ENCODE data around the gene IDH2. TPM values are rescaled to one million over a fixed set of nuclear protein-coding genes. Genes with fewer than 3 reads are reported as not detected.

Gene IDH2
- polyA plus RNA-seq, 1 donor (not counting 4 experiments of a cell fraction or from before 2014, with no cell fraction given), result 27.9 TPM

GRCh38 chr15:90043530-90044010, 58.7 kb downstream of the IDH2 start:
- dilution Hi-C loops (cut with MboI; ENCODE audit: extremely low pct_ligation_motif_present, low sequenced_read_pairs), result no loop called here
- Histone ChIP-seq H3K4me2 (ENCODE audit: control insufficient read depth, extremely low read depth, insufficient read depth, low read depth, low read length) (no peak overlapping the region), H3K9me1 (ENCODE audit: control insufficient read depth, extremely low read depth, insufficient read depth, low read length) (peaks cover 4% of the 10 kb centered on the region), H3K79me2 (ENCODE audit: control insufficient read depth, insufficient read depth, low read length) (peaks cover 13% of the 10 kb centered on the region), H4K20me1 (ENCODE audit: control insufficient read depth, extremely low read depth, insufficient read depth, low read length) (no peaks in the 10 kb centered on the region), H3K4me1 (ENCODE audit: control insufficient read depth, extremely low read depth, insufficient read depth, low read length) (peaks cover 31% of the 10 kb centered on the region), H3K27ac (ENCODE audit: control insufficient read depth, insufficient read depth, low read length) (no peak overlapping the region), H3K27me3 (ENCODE audit: control insufficient read depth, extremely low read depth, insufficient read depth, low read length) (no peaks in the 10 kb centered on the region), H3K9me3 (ENCODE audit: control insufficient read depth, low read depth, low read length) (no peaks in the 10 kb centered on the region), H3K9ac (ENCODE audit: control insufficient read depth, extremely low read depth, insufficient read depth, low read length) (no peak overlapping the region), H3K36me3 (ENCODE audit: control insufficient read depth in 2 of 2, extremely low read depth in 1 of 2, insufficient read depth in 2 of 2, low read length in 2 of 2) (peaks cover 4 to 6% of the 10 kb centered on the region in 2 experiments), H2AFZ (ENCODE audit: control insufficient read depth, low read length) (no peak overlapping the region), H3K4me3 (ENCODE audit: control insufficient read depth in 2 of 3, extremely low read depth in 1 of 3, insufficient read depth in 2 of 3, low read depth in 1 of 3, low read length in 3 of 3) (no peak overlapping the region)
- no peak for DNase-seq (ENCODE audit: low read depth, low spot score)
- no peak for FAIRE-seq
- TF ChIP-seq EZH2 (IDR thresholded peaks at IDR 0.05; ENCODE audit: low read length) (no peak), CTCF (optimal IDR thresholded peaks at IDR 0.05 in 1 of 3, IDR thresholded peaks at IDR 0.05 in 1 of 3, conservative IDR thresholded peaks at IDR 0.05 in 1 of 3; ENCODE audit: extremely low read depth in 1 of 3, insufficient read depth in 2 of 3, low read length in 3 of 3) (no peak)

DNA sequence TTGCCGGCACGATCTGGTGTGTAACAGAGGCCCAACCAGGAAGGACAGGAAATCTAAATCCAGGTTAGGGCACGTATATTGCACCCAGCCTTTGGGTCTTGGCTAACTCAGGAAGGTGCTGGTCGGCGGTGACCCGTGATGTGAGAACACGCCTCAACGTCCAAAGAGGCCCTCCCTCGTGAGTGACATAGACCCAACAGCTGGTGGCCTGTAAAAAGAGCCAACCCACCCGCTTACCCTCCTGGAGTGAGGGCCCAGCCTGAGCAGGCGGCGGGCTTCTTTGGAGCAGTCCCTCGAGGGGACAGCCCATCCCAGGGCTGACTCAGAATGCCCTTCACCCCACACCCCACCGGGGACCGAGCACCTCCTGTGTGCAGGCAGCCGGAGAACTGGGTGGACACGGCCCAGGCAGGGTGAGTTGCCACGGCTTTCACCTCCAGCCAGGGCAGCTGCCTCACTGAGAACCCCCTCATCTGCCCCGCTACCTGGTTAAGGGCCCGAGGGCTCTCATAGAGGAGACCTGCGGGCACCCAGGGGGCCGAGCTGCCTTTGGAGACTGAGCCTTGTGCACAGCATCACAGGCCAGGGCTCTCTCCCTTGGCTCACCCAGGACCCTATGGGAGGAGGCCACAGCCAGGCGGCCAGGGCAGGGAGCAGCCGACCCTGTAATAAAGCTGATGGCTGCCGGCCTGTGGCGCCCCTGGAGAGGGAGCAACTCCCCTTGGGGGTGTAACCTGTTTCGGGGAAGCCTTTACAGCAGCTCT, 59.3 kb downstream of the IDH2 start:
- dilution Hi-C loops (cut with MboI; ENCODE audit: extremely low pct_ligation_motif_present, low sequenced_read_pairs), result no loop called here
- no peak for FAIRE-seq

More for the DNA sequence above, 59.3 kb downstream of the IDH2 start:
- Histone ChIP-seq H2AFZ (ENCODE audit: control insufficient read depth, low read length) (no peak overlapping the region), H3K4me2 (ENCODE audit: control insufficient read depth, extremely low read depth, insufficient read depth, low read depth, low read length) (no peak overlapping the region), H3K79me2 (ENCODE audit: control insufficient read depth, insufficient read depth, low read length) (peaks cover 13% of the 10 kb centered on the region), H3K27ac (ENCODE audit: control insufficient read depth, insufficient read depth, low read length) (no peak overlapping the region), H3K9me3 (ENCODE audit: control insufficient read depth, low read depth, low read length) (no peaks in the 10 kb centered on the region), H3K9me1 (ENCODE audit: control insufficient read depth, extremely low read depth, insufficient read depth, low read length) (peaks cover 4% of the 10 kb centered on the region), H3K4me1 (ENCODE audit: control insufficient read depth, extremely low read depth, insufficient read depth, low read length) (peaks cover 31% of the 10 kb centered on the region), H3K36me3 (ENCODE audit: control insufficient read depth in 2 of 2, extremely low read depth in 1 of 2, insufficient read depth in 2 of 2, low read length in 2 of 2) (peaks cover 4 to 6% of the 10 kb centered on the region in 2 experiments), H3K27me3 (ENCODE audit: control insufficient read depth, extremely low read depth, insufficient read depth, low read length) (no peaks in the 10 kb centered on the region), H3K4me3 (ENCODE audit: control insufficient read depth in 2 of 3, extremely low read depth in 1 of 3, insufficient read depth in 2 of 3, low read depth in 1 of 3, low read length in 3 of 3) (no peak overlapping the region), H3K9ac (ENCODE audit: control insufficient read depth, extremely low read depth, insufficient read depth, low read length) (no peak overlapping the region), H4K20me1 (ENCODE audit: control insufficient read depth, extremely low read depth, insufficient read depth, low read length) (no peaks in the 10 kb centered on the region)
- TF ChIP-seq EZH2 (IDR thresholded peaks at IDR 0.05; ENCODE audit: low read length), result no peak
- no peak for TF ChIP-seq CTCF (optimal IDR thresholded peaks at IDR 0.05 in 1 of 3, IDR thresholded peaks at IDR 0.05 in 1 of 3, conservative IDR thresholded peaks at IDR 0.05 in 1 of 3; ENCODE audit: extremely low read depth in 1 of 3, insufficient read depth in 2 of 3, low read length in 3 of 3)
- DNase-seq (ENCODE audit: low read depth, low spot score), result no peak
